IMR-90 (cell line): Measurements from ENCODE around the gene RIC8B. TPM values are rescaled to one million over a fixed set of nuclear protein-coding genes. Genes with fewer than 3 reads are reported as not detected.
A peak's percentile ranks its signal among the peaks of the same experiment; 100 is the strongest.

ENCODE experiments used
- ATAC-seq: fragments of 200-7000 bp; cut with Tn5 transposase; 2 replicates; pipeline ENCODE4 v1.9.1; 2020; ENCODE audit warnings: low read depth, mild to moderate bottlenecking, moderate library complexity
- BruUV-seq: library from RNA; stranded (reverse); fragments of 400-500 nt; replicated peaks from 2 replicates; lab custom pipeline; 2021; lab: Mats Ljungman, UMichigan
- CTCF ChIA-PET: fragments of 300-600 bp; formaldehyde crosslinking; extraction: SDS; loops from one replicate; lab custom pipeline; 2021; ENCODE audit warnings: antibody characterized with exemption; lab: Yijun Ruan, JAX
- POLR2A ChIA-PET: fragments of 300-600 bp; sonication (Branson Sonifier 250); formaldehyde crosslinking; loops from one replicate; lab custom pipeline; 2022; ENCODE audit warnings: antibody characterized with exemption; ENCODE audit not compliant: unreplicated experiment; lab: Charles Lee
- DNase-seq: peaks from one replicate; pipeline ENCODE4 v3.0.0; 2013
- H2AFZ ChIP-seq: replicated peaks from 2 replicates; pipeline ENCODE3; 2013; ENCODE audit warnings: low read length, mild to moderate bottlenecking; ENCODE audit not compliant: poor library complexity
- H2AK5ac ChIP-seq: 2 replicates; pipeline ENCODE4 v1.6.1; 2013; ENCODE audit warnings: low read depth, low read length, inconsistent platforms
- H2AK9ac ChIP-seq: replicated peaks from 2 replicates; pipeline ENCODE3; 2013; ENCODE audit warnings: mild to moderate bottlenecking, low read depth, low read length, moderate library complexity; ENCODE audit not compliant: poor library complexity
- H2BK120ac ChIP-seq: 2 replicates; pipeline ENCODE4 v1.6.1; 2013; ENCODE audit warnings: low read depth, low read length, inconsistent platforms
- H2BK15ac ChIP-seq: 3 replicates; pipeline ENCODE4 v1.6.1; 2013; ENCODE audit warnings: low read depth, low read length, inconsistent platforms
- H2BK20ac ChIP-seq: 2 replicates; pipeline ENCODE4 v1.6.1; 2013; ENCODE audit warnings: low read depth, mild to moderate bottlenecking, inconsistent platforms, low read length, moderate library complexity
- H2BK5ac ChIP-seq: 2 replicates; pipeline ENCODE4 v1.6.1; 2013; ENCODE audit warnings: mild to moderate bottlenecking, low read depth, low read length, inconsistent platforms; ENCODE audit not compliant: poor library complexity, severe bottlenecking
- H3K14ac ChIP-seq: replicated peaks from 2 replicates; pipeline ENCODE4 v1.6.1; 2013; ENCODE audit warnings: low read depth, low read length, inconsistent platforms
- H3K18ac ChIP-seq: 2 replicates; pipeline ENCODE4 v1.6.1; 2013; ENCODE audit warnings: low read depth, low read length, control low read depth
- H3K23ac ChIP-seq: 2 replicates; pipeline ENCODE4 v1.6.1; 2013; ENCODE audit warnings: low read depth, low read length, inconsistent platforms
- H3K27ac ChIP-seq: 2 replicates; pipeline ENCODE4 v1.5.1; 2013; ENCODE audit warnings: mild to moderate bottlenecking, control low read depth, low read length; ENCODE audit not compliant: insufficient read depth
- H3K27me3 ChIP-seq: 2 replicates; pipeline ENCODE4 v1.6.1; 2013; ENCODE audit warnings: low read length; ENCODE audit not compliant: control insufficient read depth, insufficient read depth
- H3K36me3 ChIP-seq: 2 replicates; pipeline ENCODE4 v1.6.1; 2013; ENCODE audit warnings: low read length, mixed read lengths; ENCODE audit not compliant: control insufficient read depth, insufficient read depth
- H3K4ac ChIP-seq: 2 replicates; pipeline ENCODE4 v1.6.1; 2013; ENCODE audit warnings: low read depth, low read length, inconsistent platforms
- H3K4me1 ChIP-seq: 2 replicates; pipeline ENCODE4 v1.6.1; 2013; ENCODE audit warnings: low read length, mixed read lengths; ENCODE audit not compliant: control insufficient read depth, insufficient read depth
- H3K4me2 ChIP-seq: 2 replicates; pipeline ENCODE4 v1.6.1; 2013; ENCODE audit warnings: low read depth, mild to moderate bottlenecking, control low read depth, low read length, moderate library complexity
- H3K4me3 ChIP-seq: 2 replicates; pipeline ENCODE4 v1.5.1; 2013; ENCODE audit warnings: low read depth, mild to moderate bottlenecking, control low read depth, low read length, moderate library complexity; ENCODE audit not compliant: insufficient read depth
- H3K56ac ChIP-seq: 2 replicates; pipeline ENCODE4 v1.6.1; 2013; ENCODE audit warnings: low read length, inconsistent platforms; ENCODE audit not compliant: insufficient read depth; ENCODE audit errors: extremely low read depth
- H3K79me1 ChIP-seq, 2 experiments: 2 replicates each; pipeline ENCODE4 v1.6.1; 2013; ENCODE audit warnings: low read length in 2 of 2, inconsistent platforms in 1 of 2, low read depth in 1 of 2
- H3K9ac ChIP-seq: 2 replicates; pipeline ENCODE4 v1.6.1; 2013; ENCODE audit warnings: low read depth, low read length, control low read depth
- H3K9me1 ChIP-seq: 2 replicates; pipeline ENCODE4 v1.6.1; 2013; ENCODE audit warnings: low read length, inconsistent platforms; ENCODE audit not compliant: insufficient read depth
- H3K9me3 ChIP-seq: 2 replicates; pipeline ENCODE4 v1.6.1; 2013; ENCODE audit warnings: low read length; ENCODE audit not compliant: control insufficient read depth, insufficient read depth
- H4K20me1 ChIP-seq: 2 replicates; pipeline ENCODE4 v1.6.1; 2013; ENCODE audit warnings: low read length, inconsistent platforms; ENCODE audit not compliant: insufficient read depth
- H4K5ac ChIP-seq: 2 replicates; pipeline ENCODE4 v1.6.1; 2013; ENCODE audit warnings: mild to moderate bottlenecking, low read depth, low read length, control low read depth
- H4K8ac ChIP-seq, 2 experiments: 2 replicates each; pipeline ENCODE4 v1.6.1; 2013; ENCODE audit warnings: low read depth in 2 of 2, low read length in 2 of 2, control low read depth in 1 of 2, inconsistent platforms in 1 of 2
- H4K91ac ChIP-seq: 2 replicates; pipeline ENCODE4 v1.6.1; 2013; ENCODE audit warnings: low read depth, low read length, inconsistent platforms; ENCODE audit not compliant: insufficient read depth
- BHLHE40 ChIP-seq: fragments of 150-350 bp; IDR thresholded peaks from 2 replicates; pipeline ENCODE4 v1.6.1; 2016; ENCODE audit warnings: mild to moderate bottlenecking, low read depth, low read length
- CEBPB ChIP-seq: IDR thresholded peaks from 2 replicates; pipeline ENCODE4 v1.6.1; 2012; ENCODE audit warnings: low read depth, low read length, improper control_type of control experiment
- CHD1 ChIP-seq: IDR thresholded peaks from 2 replicates; pipeline ENCODE4 v1.6.1; 2012; ENCODE audit warnings: low read depth, low read length, improper control_type of control experiment
- CTCF ChIP-seq: conservative IDR thresholded peaks from 2 replicates; pipeline ENCODE4 v1.5.1; 2012; ENCODE audit warnings: mild to moderate bottlenecking, low read depth, low read length, improper control_type of control experiment
- ELK1 ChIP-seq: fragments of 150-350 bp; IDR thresholded peaks from 2 replicates; pipeline ENCODE4 v1.6.1; 2016; ENCODE audit warnings: low read depth, mild to moderate bottlenecking, low read length, moderate library complexity, borderline replicate concordance
- FOS ChIP-seq: fragments of 150-350 bp; IDR thresholded peaks from 2 replicates; pipeline ENCODE4 v1.6.1; 2016; ENCODE audit warnings: low read depth, low read length
- MAFK ChIP-seq: IDR thresholded peaks from 2 replicates; pipeline ENCODE4 v1.6.1; 2012; ENCODE audit warnings: low read depth, low read length, improper control_type of control experiment
- MAZ ChIP-seq: IDR thresholded peaks from 2 replicates; pipeline ENCODE4 v1.6.1; 2012; ENCODE audit warnings: low read depth, mild to moderate bottlenecking, low read length, improper control_type of control experiment, moderate library complexity, borderline replicate concordance
- NFE2L2 ChIP-seq: fragments of 150-350 bp; IDR thresholded peaks from 2 replicates; pipeline ENCODE4 v1.6.1; 2016; ENCODE audit warnings: low read depth, mild to moderate bottlenecking, low read length
- POLR2A ChIP-seq: IDR thresholded peaks from 2 replicates; pipeline ENCODE4 v1.6.1; 2012; ENCODE audit warnings: mild to moderate bottlenecking, low read depth, low read length
- RAD21 ChIP-seq: IDR thresholded peaks from 2 replicates; pipeline ENCODE4 v1.6.1; 2012; ENCODE audit warnings: low read length, improper control_type of control experiment
- RCOR1 ChIP-seq: IDR thresholded peaks from 2 replicates; pipeline ENCODE4 v1.6.1; 2012; ENCODE audit warnings: mild to moderate bottlenecking, low read length, improper control_type of control experiment; ENCODE audit not compliant: insufficient replicate concordance
- RFX5 ChIP-seq: IDR thresholded peaks from 2 replicates; pipeline ENCODE4 v1.8.0; 2012; ENCODE audit warnings: low read depth, mild to moderate bottlenecking, low read length, moderate library complexity
- SMC3 ChIP-seq: fragments of 150-350 bp; IDR thresholded peaks from 2 replicates; pipeline ENCODE4 v1.6.1; 2016; ENCODE audit warnings: low read depth, mild to moderate bottlenecking, antibody characterized with exemption, low read length, moderate library complexity
- USF2 ChIP-seq: fragments of 150-350 bp; IDR thresholded peaks from 2 replicates; pipeline ENCODE4 v1.6.1; 2017; ENCODE audit warnings: mild to moderate bottlenecking, antibody characterized with exemption, low read length, low read depth
- WGBS, 2 experiments: methylation state at CpG; one replicate each; pipeline versions ENCODE4 v1.1.5 to v1.1.7; 2013; ENCODE audit warnings: missing lambda C conversion rate in 2 of 2; ENCODE audit not compliant: insufficient read length in 1 of 2; ENCODE audit errors: extremely low coverage in 2 of 2; 5-methylcytosine and 5-hydroxymethylcytosine counted together
- dilution Hi-C: fragments of 300-500 bp; cut with HindIII; formaldehyde crosslinking; loops from one replicate; pipeline ENCODE4 v1.14.3; 2018; ENCODE audit warnings: low sequenced_read_pairs; ENCODE audit not compliant: unreplicated experiment
- in situ Hi-C: fragments of 300-500 bp; cut with MboI; formaldehyde crosslinking; loops from 3 replicates; pipeline ENCODE4 v1.14.3; 2019; ENCODE audit warnings: low sequenced_read_pairs, inconsistent platforms, mixed read lengths
- intact Hi-C: fragments of 100-400 bp; cut with micrococcal nuclease; formaldehyde crosslinking; loops from 2 replicates; pipeline ENCODE4 v1.10.0; 2022
- polyA plus RNA-seq, 3 experiments: library from polyadenylated mRNA; depleted of rRNA; stranded (reverse); fragments of >200 nt; gene quantifications; 2 replicates each; pipeline ENCODE4 v1.2.3, GENCODE V29; 2012; ENCODE audit warnings: low replicate concordance in 1 of 3
- total RNA-seq: library from RNA; depleted of rRNA; stranded (reverse); fragments of >200 nt; gene quantifications from 2 replicates; pipeline ENCODE4 v1.2.3, GENCODE V29; 2012

The RIC8B gene
- total and polyA plus RNA-seq, 2 of the 4 experiments (the other 2 are of a cell fraction), result 5.5 to 19.5 TPM

- Histone ChIP-seq H2AK5ac (no peak overlapping the region), H3K36me3 (no peaks in the 10 kb centered on the region), H3K18ac (no peak overlapping the region), H4K91ac (no peak overlapping the region), H3K79me1 (no peaks in the 10 kb centered on the region), H3K27me3 (peaks cover 10% of the 10 kb centered on the region), H3K4me2 (no peak overlapping the region), H3K23ac (no peak overlapping the region), H3K9me3 (no peaks in the 10 kb centered on the region), H3K4ac (no peak overlapping the region), H3K14ac (no peak overlapping the region), H3K9me1 (no peaks in the 10 kb centered on the region), H3K4me3 (no peak overlapping the region), H2BK20ac (no peak overlapping the region), H2AFZ (no peak overlapping the region), H2BK5ac (no peak overlapping the region), H3K27ac (no peak overlapping the region), H4K20me1 (no peaks in the 10 kb centered on the region), H3K56ac (no peak overlapping the region), H4K5ac (no peak overlapping the region), H2BK15ac (no peak overlapping the region), H3K4me1 (no peaks in the 10 kb centered on the region), H2BK120ac (no peak overlapping the region), H3K9ac (no peak overlapping the region), H4K8ac (no peak overlapping the region), H2AK9ac (no peak overlapping the region)
- no TSS peak for BruUV-seq
- in situ Hi-C loops, result loop anchor here (5.0 to 10.0 kb wide), 2 partner anchors 533 to 685 kb away; no protein-coding TSS in a partner anchor
- POLR2A ChIA-PET, result no interaction called here
- DNase-seq (peak; percentile 63), ATAC-seq (peak; percentile 50; the same call in 1 of the 2 replicates)
- CTCF ChIA-PET, result interaction anchor here (0.7 to 1.7 kb wide), 12 partner anchors 16 to 562 kb away, joined by 3 to 6 read pairs (median 3); no protein-coding TSS in a partner anchor
- no CpG with 5 or more reads among the region's 4 CpGs for WGBS, 2 experiments
- dilution Hi-C loops, result loop anchor here (25.0 kb wide), 1 partner anchor 533 kb away; no protein-coding TSS in a partner anchor
- intact Hi-C loops, result loop anchor here (1.0 to 10.0 kb wide), 7 partner anchors 78 to 693 kb away; partner anchors contain the start of genes POLR3B and RIC8B
- TF ChIP-seq RCOR1, result no peak
- peak; percentile 87 for TF ChIP-seq RAD21
- TF ChIP-seq CHD1, result no peak
- TF ChIP-seq RFX5, result no peak
- no peak for TF ChIP-seq CEBPB
- TF ChIP-seq SMC3, result peak; percentile 81
- no peak for TF ChIP-seq FOS
- no peak for TF ChIP-seq ELK1
- no peak for TF ChIP-seq USF2
- no peak for TF ChIP-seq MAZ
- TF ChIP-seq MAFK, result no peak
- no peak for TF ChIP-seq NFE2L2
- peak; percentile 81 for TF ChIP-seq CTCF
- TF ChIP-seq BHLHE40, result no peak
- no peak for TF ChIP-seq POLR2A
Measured at GRCh38 chr12:106919910-106920544, 145.5 kb downstream of the RIC8B start.
